ENCODE measurements around the gene RPS27. TPM values are rescaled to one million over a fixed set of nuclear protein-coding genes. Genes with fewer than 3 reads are reported as not detected.
A peak's percentile ranks its signal among the peaks of the same experiment; 100 is the strongest.
"Not testable (repeated sequence)": the region's sequence is repeated elsewhere in the genome, so short reads cannot be mapped to it uniquely, and the experiment has no call there.

The RPS27 gene
- total RNA-seq, 2 donors from 2014 or later, result 1,111 to 1,746 TPM

GRCh38 chr1:153987621-153988020, 2.9 kb upstream of the RPS27 start:
- no peaks in the 10 kb centered on the region for H3K27me3 Mint-ChIP-seq
- peaks cover 23% of the 10 kb centered on the region for H3K36me3 Mint-ChIP-seq (ENCODE audit: low read depth)
- H3K4me1 Mint-ChIP-seq, result peaks cover 16% of the 10 kb centered on the region
- H3K9me3 Mint-ChIP-seq, result no peaks in the 10 kb centered on the region
- ATAC-seq (replicated peaks), result no peak
- H3K27ac Mint-ChIP-seq, result peak overlapping the region; percentile 61
- H3K4me3 Mint-ChIP-seq, result peak overlapping the region; percentile 65

- Mint-ChIP-seq H3K27ac (peak overlapping the region; percentile 94), H3K9me3 (no peaks in the 10 kb centered on the region), H3K4me1 (peaks cover 19% of the 10 kb centered on the region), H3K4me3 (peak overlapping the region; percentile 88), H3K27me3 (no peaks in the 10 kb centered on the region), H3K36me3 (ENCODE audit: low read depth) (peaks cover 57% of the 10 kb centered on the region)
- ATAC-seq (replicated peaks), result no peak
Observed at GRCh38 chr1:153991151-153991630, 629 bp downstream of the RPS27 start.

GRCh38 chr1:153991806-153992205, 1.2 kb downstream of the RPS27 start:
- H3K27me3 Mint-ChIP-seq, result no peaks in the 10 kb centered on the region
- H3K27ac Mint-ChIP-seq, result peak overlapping the region; percentile 94
- H3K4me3 Mint-ChIP-seq, result peak overlapping the region; percentile 88
- peaks cover 19% of the 10 kb centered on the region for H3K4me1 Mint-ChIP-seq
- peaks cover 57% of the 10 kb centered on the region for H3K36me3 Mint-ChIP-seq (ENCODE audit: low read depth)
- no peak for ATAC-seq (replicated peaks)
- no peaks in the 10 kb centered on the region for H3K9me3 Mint-ChIP-seq

GRCh38 chr1:153995202-153995601, 4.6 kb downstream of the RPS27 start:
- peaks cover 57% of the 10 kb centered on the region for H3K36me3 Mint-ChIP-seq (ENCODE audit: low read depth)
- ATAC-seq (replicated peaks), result no peak
- H3K4me3 Mint-ChIP-seq, result no peak overlapping the region
- H3K4me1 Mint-ChIP-seq, result peaks cover 18% of the 10 kb centered on the region
- no peaks in the 10 kb centered on the region for H3K27me3 Mint-ChIP-seq
- peak overlapping the region; percentile 75 for H3K27ac Mint-ChIP-seq
- no peaks in the 10 kb centered on the region for H3K9me3 Mint-ChIP-seq

- Mint-ChIP-seq H3K4me3 (no peak overlapping the region), H3K27ac (peak overlapping the region; percentile 75), H3K9me3 (no peaks in the 10 kb centered on the region), H3K4me1 (peaks cover 14% of the 10 kb centered on the region), H3K36me3 (ENCODE audit: low read depth) (peaks cover 54% of the 10 kb centered on the region), H3K27me3 (no peaks in the 10 kb centered on the region)
- ATAC-seq (replicated peaks), result no peak
Observed at GRCh38 chr1:153995640-153996039, 5.1 kb downstream of the RPS27 start.

- H3K4me3 Mint-ChIP-seq; H3K4me1 Mint-ChIP-seq; H3K9me3 Mint-ChIP-seq; ATAC-seq (replicated peaks); H3K27ac Mint-ChIP-seq; H3K27me3 Mint-ChIP-seq: not testable (repeated sequence)
- peaks cover 41% of the 10 kb centered on the region for H3K36me3 Mint-ChIP-seq (ENCODE audit: low read depth)
Observed at GRCh38 chr1:153996882-153997281, 6.3 kb downstream of the RPS27 start.

- Mint-ChIP-seq H3K9me3 (no peaks in the 10 kb centered on the region), H3K4me3 (no peak overlapping the region), H3K4me1 (no peaks in the 10 kb centered on the region), H3K27ac (no peak overlapping the region), H3K27me3 (no peaks in the 10 kb centered on the region), H3K36me3 (ENCODE audit: low read depth) (peaks cover 6% of the 10 kb centered on the region)
- ATAC-seq (replicated peaks), result no peak
Observed at GRCh38 chr1:154000420-154000819, 9.9 kb downstream of the RPS27 start.

- Mint-ChIP-seq H3K4me3 (no peak overlapping the region), H3K36me3 (ENCODE audit: low read depth) (no peaks in the 10 kb centered on the region), H3K27me3 (no peaks in the 10 kb centered on the region), H3K4me1 (no peaks in the 10 kb centered on the region), H3K27ac (no peak overlapping the region), H3K9me3 (no peaks in the 10 kb centered on the region)
- no peak for ATAC-seq (replicated peaks)
Observed at GRCh38 chr1:154006136-154006535, 15.6 kb downstream of the RPS27 start.

GRCh38 chr1:154012129-154012528, 21.6 kb downstream of the RPS27 start:
- H3K27ac Mint-ChIP-seq, result no peak overlapping the region
- H3K27me3 Mint-ChIP-seq, result no peaks in the 10 kb centered on the region
- ATAC-seq (replicated peaks), result no peak
- H3K4me1 Mint-ChIP-seq, result no peaks in the 10 kb centered on the region
- no peak overlapping the region for H3K4me3 Mint-ChIP-seq
- no peaks in the 10 kb centered on the region for H3K9me3 Mint-ChIP-seq
- no peaks in the 10 kb centered on the region for H3K36me3 Mint-ChIP-seq (ENCODE audit: low read depth)

- not testable (repeated sequence) for ATAC-seq (replicated peaks); H3K4me3 Mint-ChIP-seq; H3K36me3 Mint-ChIP-seq (ENCODE audit: low read depth); H3K27ac Mint-ChIP-seq; H3K9me3 Mint-ChIP-seq; H3K4me1 Mint-ChIP-seq; H3K27me3 Mint-ChIP-seq
Observed at GRCh38 chr1:154012543-154012942, 22.0 kb downstream of the RPS27 start.

- H3K9me3 Mint-ChIP-seq, result no peaks in the 10 kb centered on the region
- no peaks in the 10 kb centered on the region for H3K4me1 Mint-ChIP-seq
- no peak overlapping the region for H3K27ac Mint-ChIP-seq
- no peak overlapping the region for H3K4me3 Mint-ChIP-seq
- ATAC-seq (replicated peaks), result peak; percentile 73
- no peaks in the 10 kb centered on the region for H3K36me3 Mint-ChIP-seq (ENCODE audit: low read depth)
- H3K27me3 Mint-ChIP-seq, result no peaks in the 10 kb centered on the region
Observed at GRCh38 chr1:154014154-154014907, 23.8 kb downstream of the RPS27 start.

GRCh38 chr1:154019269-154019668, 28.7 kb downstream of the RPS27 start:
- no peaks in the 10 kb centered on the region for H3K9me3 Mint-ChIP-seq
- H3K4me1 Mint-ChIP-seq, result no peaks in the 10 kb centered on the region
- no peaks in the 10 kb centered on the region for H3K36me3 Mint-ChIP-seq (ENCODE audit: low read depth)
- no peak for ATAC-seq (replicated peaks)
- H3K4me3 Mint-ChIP-seq, result no peak overlapping the region
- H3K27me3 Mint-ChIP-seq, result no peaks in the 10 kb centered on the region
- H3K27ac Mint-ChIP-seq, result no peak overlapping the region

GRCh38 chr1:154019940-154020339, 29.4 kb downstream of the RPS27 start:
- Mint-ChIP-seq H3K27me3 (no peaks in the 10 kb centered on the region), H3K36me3 (ENCODE audit: low read depth) (no peaks in the 10 kb centered on the region), H3K4me1 (no peaks in the 10 kb centered on the region), H3K9me3 (no peaks in the 10 kb centered on the region), H3K27ac (no peak overlapping the region), H3K4me3 (no peak overlapping the region)
- ATAC-seq (replicated peaks), result no peak

- not testable (repeated sequence) for H3K27me3 Mint-ChIP-seq; H3K27ac Mint-ChIP-seq; H3K4me3 Mint-ChIP-seq; H3K36me3 Mint-ChIP-seq (ENCODE audit: low read depth); H3K9me3 Mint-ChIP-seq; H3K4me1 Mint-ChIP-seq; ATAC-seq (replicated peaks)
Observed at GRCh38 chr1:154033697-154034096, 43.1 kb downstream of the RPS27 start.
